Natural killer cell (primary cell): ENCODE data around the gene BEND4. TPM values are rescaled to one million over a fixed set of nuclear protein-coding genes. Genes with fewer than 3 reads are reported as not detected.

Experiments
- ATAC-seq, 3 donors: fragments of 150-1000 bp in 2 of 3; fragments of 200-7000 bp in 1 of 3; cut with Tn5 transposase; 1 replicate in 1 of 3; 2 replicates in 2 of 3; pipeline ENCODE4 v1.10.0; 2021; ENCODE audit warnings: mild to moderate bottlenecking in 2 of 3, moderate library complexity in 2 of 3
- DNase-seq, 2 donors: peaks; one replicate each; pipeline versions ENCODE4 v3.0.0 to v3.0.0-alpha.2; 2013 to 2021; ENCODE audit warnings: mixed read lengths in 1 of 2
- H3K27ac ChIP-seq: one replicate; pipeline ENCODE4 v1.5.1; 2013; ENCODE audit warnings: mild to moderate bottlenecking, low read length
- H3K27me3 ChIP-seq: one replicate; pipeline ENCODE4 v1.6.1; 2013; ENCODE audit warnings: low read length; ENCODE audit not compliant: control insufficient read depth, insufficient read depth
- H3K36me3 ChIP-seq: one replicate; pipeline ENCODE4 v1.6.1; 2013; ENCODE audit warnings: low read length; ENCODE audit not compliant: control insufficient read depth, insufficient read depth
- H3K4me1 ChIP-seq: one replicate; pipeline ENCODE4 v1.6.1; 2013; ENCODE audit warnings: low read length; ENCODE audit not compliant: control insufficient read depth, insufficient read depth
- H3K4me3 ChIP-seq: one replicate; pipeline ENCODE4 v1.5.1; 2013; ENCODE audit warnings: low read length
- H3K9me3 ChIP-seq: one replicate; pipeline ENCODE4 v1.6.1; 2013; ENCODE audit warnings: low read length; ENCODE audit not compliant: control insufficient read depth, insufficient read depth
- H3K27ac Mint-ChIP-seq, 2 donors: one replicate each; pipeline ENCODE4 v1.8.0; 2022; ENCODE audit warnings: mild to moderate bottlenecking in 2 of 2, mixed read lengths in 2 of 2, moderate library complexity in 1 of 2
- H3K27me3 Mint-ChIP-seq, 2 donors: one replicate each; pipeline ENCODE4 v1.8.0; 2022; ENCODE audit warnings: low read depth in 2 of 2, mixed read lengths in 2 of 2
- H3K36me3 Mint-ChIP-seq: one replicate; pipeline ENCODE4 v1.8.0; 2022; ENCODE audit warnings: mixed read lengths
- H3K4me1 Mint-ChIP-seq, 2 donors: one replicate each; pipeline ENCODE4 v1.8.0; 2022; ENCODE audit warnings: mixed read lengths in 2 of 2
- H3K4me3 Mint-ChIP-seq: one replicate; pipeline ENCODE4 v1.8.0; 2022; ENCODE audit warnings: mild to moderate bottlenecking, moderate library complexity, mixed read lengths
- H3K9me3 Mint-ChIP-seq, 2 donors: one replicate each; pipeline ENCODE4 v1.8.0; 2022; ENCODE audit warnings: mixed read lengths in 2 of 2
- WGBS: methylation state at CpG from one replicate; pipeline ENCODE4 v1.1.7; 2013; ENCODE audit warnings: missing lambda C conversion rate; ENCODE audit not compliant: insufficient coverage; 5-methylcytosine and 5-hydroxymethylcytosine counted together
- intact Hi-C: fragments of 100-400 bp; cut with micrococcal nuclease; formaldehyde crosslinking; loops from one replicate; pipeline ENCODE4 v1.14.2; 2022
- total RNA-seq, 4 donors: library from RNA; stranded (reverse); fragments of 120-200 nt in 1 of 4; gene quantifications; one replicate each; pipeline versions ENCODE4 v1.2.3 to v1.2.4, GENCODE V29; 2013 to 2022
- TF ChIP-seq, protein P1 (sequence below): fragments of 200-600 bp; IDR thresholded peaks from one replicate; pipeline ENCODE4 v1.8.0; 2022; ENCODE audit warnings: antibody characterized with exemption

Gene BEND4
- total RNA-seq, 3 donors from 2014 or later (not counting 1 experiment from before 2014, with no cell fraction given): 0.23 to 0.45 (median 0.43) TPM

- 75% methylated on average over 1 of the region's 1 CpG for WGBS
- H3K36me3 ChIP-seq: no peaks in the 10 kb centered on the region
These were observed 19.4 kb downstream of the BEND4 start for GRCh38 chr4:42133006-42133405.

GRCh38 chr4:42132099-42132498 lies 20.4 kb downstream of the BEND4 start:
- no peak overlapping the region for H3K4me3 ChIP-seq
- DNase-seq: no peak
- Mint-ChIP-seq H3K27me3 (no peaks in the 10 kb centered on the region), H3K9me3 (no peaks in the 10 kb centered on the region), H3K4me3 (no peak overlapping the region), H3K4me1 (no peaks in the 10 kb centered on the region), H3K36me3 (no peaks in the 10 kb centered on the region), H3K27ac (no peak overlapping the region)
- H3K27ac ChIP-seq: no peak overlapping the region
- H3K36me3 ChIP-seq: no peaks in the 10 kb centered on the region
- TF ChIP-seq, protein P1, sequence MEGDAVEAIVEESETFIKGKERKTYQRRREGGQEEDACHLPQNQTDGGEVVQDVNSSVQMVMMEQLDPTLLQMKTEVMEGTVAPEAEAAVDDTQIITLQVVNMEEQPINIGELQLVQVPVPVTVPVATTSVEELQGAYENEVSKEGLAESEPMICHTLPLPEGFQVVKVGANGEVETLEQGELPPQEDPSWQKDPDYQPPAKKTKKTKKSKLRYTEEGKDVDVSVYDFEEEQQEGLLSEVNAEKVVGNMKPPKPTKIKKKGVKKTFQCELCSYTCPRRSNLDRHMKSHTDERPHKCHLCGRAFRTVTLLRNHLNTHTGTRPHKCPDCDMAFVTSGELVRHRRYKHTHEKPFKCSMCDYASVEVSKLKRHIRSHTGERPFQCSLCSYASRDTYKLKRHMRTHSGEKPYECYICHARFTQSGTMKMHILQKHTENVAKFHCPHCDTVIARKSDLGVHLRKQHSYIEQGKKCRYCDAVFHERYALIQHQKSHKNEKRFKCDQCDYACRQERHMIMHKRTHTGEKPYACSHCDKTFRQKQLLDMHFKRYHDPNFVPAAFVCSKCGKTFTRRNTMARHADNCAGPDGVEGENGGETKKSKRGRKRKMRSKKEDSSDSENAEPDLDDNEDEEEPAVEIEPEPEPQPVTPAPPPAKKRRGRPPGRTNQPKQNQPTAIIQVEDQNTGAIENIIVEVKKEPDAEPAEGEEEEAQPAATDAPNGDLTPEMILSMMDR: no peak
- no peaks in the 10 kb centered on the region for H3K27me3 ChIP-seq
- intact Hi-C loops: no loop called here
- no peaks in the 10 kb centered on the region for H3K4me1 ChIP-seq
- 91% methylated on average over 4 of the region's 7 CpGs for WGBS
- H3K9me3 ChIP-seq: no peaks in the 10 kb centered on the region
- ATAC-seq: no peak

More at GRCh38 chr4:42133006-42133405, 19.4 kb downstream of the BEND4 start:
- Mint-ChIP-seq H3K27ac (no peak overlapping the region), H3K9me3 (no peaks in the 10 kb centered on the region), H3K27me3 (no peaks in the 10 kb centered on the region), H3K4me1 (no peaks in the 10 kb centered on the region), H3K36me3 (no peaks in the 10 kb centered on the region), H3K4me3 (no peak overlapping the region)
- TF ChIP-seq, protein P1: no peak
- no peak for DNase-seq
- H3K4me1 ChIP-seq: no peaks in the 10 kb centered on the region
- H3K4me3 ChIP-seq: no peak overlapping the region
- intact Hi-C loops: no loop called here
- ATAC-seq: no peak
- H3K27me3 ChIP-seq: no peaks in the 10 kb centered on the region
- no peak overlapping the region for H3K27ac ChIP-seq
- no peaks in the 10 kb centered on the region for H3K9me3 ChIP-seq

GRCh38 chr4:42123071-42123644 lies 29.3 kb downstream of the BEND4 start:
- no peaks in the 10 kb centered on the region for H3K27me3 ChIP-seq
- Mint-ChIP-seq H3K27ac (no peak overlapping the region), H3K27me3 (no peaks in the 10 kb centered on the region), H3K4me3 (no peak overlapping the region), H3K4me1 (no peaks in the 10 kb centered on the region), H3K9me3 (no peaks in the 10 kb centered on the region), H3K36me3 (no peaks in the 10 kb centered on the region)
- TF ChIP-seq, protein P1: no peak
- ATAC-seq (no peak), DNase-seq (no peak)
- H3K4me1 ChIP-seq: no peaks in the 10 kb centered on the region
- H3K36me3 ChIP-seq: no peaks in the 10 kb centered on the region
- intact Hi-C loops: no loop called here
- H3K27ac ChIP-seq: no peak overlapping the region
- 100% methylated on average over 1 of the region's 2 CpGs for WGBS
- H3K4me3 ChIP-seq: no peak overlapping the region
- no peaks in the 10 kb centered on the region for H3K9me3 ChIP-seq

DNA sequence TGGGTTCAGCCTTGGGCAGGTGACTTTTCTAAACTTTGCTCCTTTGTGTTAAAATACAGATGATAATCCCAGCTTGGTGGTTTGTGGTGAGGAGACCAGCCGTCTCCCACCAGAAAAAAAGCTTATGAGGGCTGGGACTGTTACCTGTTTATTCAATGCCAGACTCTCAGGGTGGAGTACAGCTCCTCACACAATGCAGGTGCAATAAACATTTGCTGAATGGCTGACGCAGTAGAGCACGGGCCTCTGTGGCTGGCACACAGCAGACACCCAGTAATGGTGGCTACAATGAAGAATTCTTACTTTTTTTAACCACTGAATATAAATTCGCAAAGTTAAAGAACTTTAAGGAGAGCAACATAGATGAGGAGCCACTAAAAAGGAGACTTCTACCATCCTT lies 30.2 kb downstream of the BEND4 start:
- WGBS: 90% methylated on average over 3 of the region's 4 CpGs

More for the DNA sequence above, 30.2 kb downstream of the BEND4 start:
- no peaks in the 10 kb centered on the region for H3K9me3 Mint-ChIP-seq
- H3K4me3 ChIP-seq: no peak overlapping the region
- intact Hi-C loops: no loop called here
- H3K36me3 ChIP-seq: no peaks in the 10 kb centered on the region
- H3K27me3 ChIP-seq: no peaks in the 10 kb centered on the region
- no peak for ATAC-seq
- H3K4me3 Mint-ChIP-seq: no peak overlapping the region
- no peaks in the 10 kb centered on the region for H3K9me3 ChIP-seq
- H3K27me3 Mint-ChIP-seq: peaks cover 0 to 2% of the 10 kb centered on the region in 2 donors
- no peak overlapping the region for H3K27ac ChIP-seq
- no peak overlapping the region for H3K27ac Mint-ChIP-seq
- TF ChIP-seq, protein P1: no peak
- H3K4me1 Mint-ChIP-seq: no peaks in the 10 kb centered on the region
- no peak for DNase-seq
- H3K36me3 Mint-ChIP-seq: no peaks in the 10 kb centered on the region
- H3K4me1 ChIP-seq: no peaks in the 10 kb centered on the region
